GM21825 (cell line): Measurements from ENCODE around the gene ATG16L2.
"Not testable (repeated sequence)": the region's sequence is repeated elsewhere in the genome, so short reads cannot be mapped to it uniquely, and the experiment has no call there.

ENCODE experiments used
- ATAC-seq: cut with Tn5 transposase; IDR thresholded peaks from one replicate; pipeline ENCODE4 v1.9.1; 2021; ENCODE audit warnings: mild to moderate bottlenecking, moderate library complexity; ENCODE audit not compliant: unreplicated experiment

The ATG16L2 gene

GRCh38 chr11:72821920-72822799 is 7.9 kb downstream of the ATG16L2 start:
- ATAC-seq = peak; percentile 36

- ATAC-seq = no peak
Measured at GRCh38 chr11:72823105-72823804, 9.0 kb downstream of the ATG16L2 start.

GRCh38 chr11:72824020-72824419 is 9.8 kb downstream of the ATG16L2 start:
- ATAC-seq = no peak

GRCh38 chr11:72824811-72825505 is 10.7 kb downstream of the ATG16L2 start:
- no peak for ATAC-seq

- no peak for ATAC-seq
Measured at GRCh38 chr11:72825661-72826060, 11.4 kb downstream of the ATG16L2 start.

- ATAC-seq = no peak
Measured at GRCh38 chr11:72826191-72826941, 12.2 kb downstream of the ATG16L2 start.

- ATAC-seq = no peak
Measured at GRCh38 chr11:72826942-72827480, 12.8 kb downstream of the ATG16L2 start.

- ATAC-seq = not testable (repeated sequence)
Measured at GRCh38 chr11:72827656-72828055, 13.4 kb downstream of the ATG16L2 start.

- ATAC-seq = no peak
Measured at GRCh38 chr11:72828081-72828567, 13.9 kb downstream of the ATG16L2 start.

GRCh38 chr11:72828692-72829101 is 14.5 kb downstream of the ATG16L2 start:
- ATAC-seq = no peak

- no peak for ATAC-seq
Measured at GRCh38 chr11:72829178-72829577, 15.0 kb downstream of the ATG16L2 start.

- no peak for ATAC-seq
Measured at GRCh38 chr11:72829884-72830533, 15.8 kb downstream of the ATG16L2 start.

- no peak for ATAC-seq
Measured at GRCh38 chr11:72831521-72832300, 17.5 kb downstream of the ATG16L2 start.

- ATAC-seq = no peak
Measured at GRCh38 chr11:72832301-72833082, 18.3 kb downstream of the ATG16L2 start.

GRCh38 chr11:72833083-72833733 is 19.0 kb downstream of the ATG16L2 start:
- no peak for ATAC-seq

GRCh38 chr11:72833811-72834493 is 19.7 kb downstream of the ATG16L2 start:
- no peak for ATAC-seq

GRCh38 chr11:72834905-72835304 is 20.7 kb downstream of the ATG16L2 start:
- ATAC-seq = no peak
